Mucosa of descending colon (tissue), 3 donors: ENCODE data around the gene TMEM91. TPM values are rescaled to one million over a fixed set of nuclear protein-coding genes. Genes with fewer than 3 reads are reported as not detected.

ENCODE experiments used
- ATAC-seq: fragments of 200-7000 bp; cut with Tn5 transposase; one replicate; pipeline ENCODE4 v1.9.1; 2020; ENCODE audit warnings: mild to moderate bottlenecking, moderate library complexity
- DNase-seq, 3 donors: peaks; one replicate each; pipeline ENCODE4 v3.0.0-alpha.2; 2020
- H3K36me3 ChIP-seq: fragments of 200-600 bp; one replicate; pipeline ENCODE4 v1.8.0; 2021; ENCODE audit warnings: low read depth, mild to moderate bottlenecking
- H3K4me1 ChIP-seq: fragments of 200-600 bp; one replicate; pipeline ENCODE4 v1.8.0; 2021; ENCODE audit warnings: low read depth, mild to moderate bottlenecking
- H3K4me3 ChIP-seq: fragments of 200-600 bp; one replicate; pipeline ENCODE4 v1.8.0; 2021; ENCODE audit warnings: mild to moderate bottlenecking
- H3K9me3 ChIP-seq: fragments of 200-600 bp; one replicate; pipeline ENCODE4 v1.8.0; 2021; ENCODE audit warnings: mild to moderate bottlenecking
- CTCF ChIP-seq: fragments of 200-600 bp; IDR thresholded peaks from one replicate; pipeline ENCODE4 v1.8.0; 2022; ENCODE audit warnings: antibody characterized with exemption, mild to moderate bottlenecking
- intact Hi-C, 2 donors: fragments of 100-400 bp; cut with DNase I in 1 of 2; cut with micrococcal nuclease in 1 of 2; formaldehyde crosslinking; loops; one replicate each; pipeline versions ENCODE4 v1.11.0 to v1.11.1; 2022; cut with DNase I, micrococcal nuclease
- total RNA-seq, 3 donors: library from RNA; stranded (reverse); fragmentation: NEBNext Ultra II Directional in 2 of 3; extraction: Animal tissue kit (Norgen Biotek cat#: 25700) in 2 of 3; gene quantifications; one replicate each; pipeline versions ENCODE4 v1.2.1 to v1.2.4, GENCODE V29; 2021 to 2023
- donor health status: DM: no; HTN: no; CAD: no; lungs with moderate emphysema.
- donor health status: DM: no; HTN: no; CAD: no.
- donor health status: DM: no; HTN: yes; CAD: no.

TMEM91 gene
- total RNA-seq, 3 donors from 2014 or later, result 3.8 to 15.2 (median 5.6) TPM

GRCh38 chr19:41414461-41414860 is 38.1 kb downstream of the TMEM91 start:
- ATAC-seq (no peak), DNase-seq (no peak)
- Histone ChIP-seq H3K36me3 (peaks cover 6% of the 10 kb centered on the region), H3K9me3 (no peaks in the 10 kb centered on the region), H3K4me1 (peaks cover 4% of the 10 kb centered on the region), H3K4me3 (no peak overlapping the region)
- TF ChIP-seq CTCF, result no peak
- intact Hi-C loops, result no loop called here

DNA sequence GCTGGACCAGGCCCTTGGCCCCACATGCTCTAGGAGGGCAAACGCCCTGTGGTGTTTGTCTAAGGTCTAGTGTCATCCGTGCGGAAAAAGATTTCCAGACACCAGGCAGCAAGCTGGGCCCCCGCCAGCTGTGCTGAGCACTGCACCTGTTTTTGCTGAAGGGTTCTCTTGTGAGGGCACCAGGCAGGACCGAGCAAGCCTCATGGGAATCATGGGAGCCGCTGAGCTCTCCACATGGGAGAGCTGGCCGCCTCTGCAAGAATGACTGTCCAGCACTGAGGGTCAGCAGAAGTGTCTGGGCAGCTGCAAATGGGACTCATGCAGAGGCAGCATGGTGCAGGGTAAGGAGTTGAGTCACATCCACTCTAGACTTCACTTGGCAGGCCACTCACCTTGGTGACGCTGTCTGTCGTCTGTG is 38.8 kb downstream of the TMEM91 start:
- no peak for ATAC-seq
- Histone ChIP-seq H3K4me3 (no peak overlapping the region), H3K36me3 (peaks cover 6% of the 10 kb centered on the region), H3K4me1 (peaks cover 4% of the 10 kb centered on the region), H3K9me3 (no peaks in the 10 kb centered on the region)
- DNase-seq, result no peak
- no peak for TF ChIP-seq CTCF
- intact Hi-C loops, result no loop called here

DNA sequence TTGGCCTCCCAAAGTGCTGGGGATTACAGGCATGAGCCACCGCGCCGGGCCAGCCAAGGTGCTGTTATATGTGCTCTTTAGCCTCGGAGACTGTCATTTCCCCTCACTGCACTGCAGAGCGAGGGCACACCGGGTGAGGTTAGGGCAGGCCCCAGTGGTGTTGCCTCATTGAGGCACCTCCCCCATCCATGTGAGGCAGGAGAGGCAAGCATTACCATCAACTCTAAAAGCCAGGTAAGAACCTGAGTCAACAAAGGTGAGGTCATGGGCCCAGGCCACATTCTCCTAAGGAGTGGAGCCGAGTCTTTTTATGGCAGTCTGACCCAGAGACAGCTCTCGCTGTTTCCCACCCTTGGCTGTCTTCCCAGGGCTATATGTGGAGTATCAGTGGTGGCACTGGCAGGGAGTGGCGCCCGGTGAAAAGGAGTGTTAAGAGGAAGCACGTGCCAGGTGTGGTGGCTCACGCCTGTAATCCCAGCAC is 39.9 kb downstream of the TMEM91 start:
- Histone ChIP-seq H3K4me1 (peaks cover 6% of the 10 kb centered on the region), H3K4me3 (peak overlapping the region; percentile 9), H3K36me3 (peaks cover 6% of the 10 kb centered on the region), H3K9me3 (no peaks in the 10 kb centered on the region)
- intact Hi-C loops, result no loop called here
- peak; percentile 96 for ATAC-seq
- peak; percentile 88 to 98 (median 88) for DNase-seq
- no peak for TF ChIP-seq CTCF

GRCh38 chr19:41420101-41420880 is 44.0 kb downstream of the TMEM91 start:
- intact Hi-C loops, result no loop called here
- DNase-seq, result no peak
- no peaks in the 10 kb centered on the region for H3K9me3 ChIP-seq
- no peak for TF ChIP-seq CTCF
- no peak overlapping the region for H3K4me3 ChIP-seq
- H3K4me1 ChIP-seq, result peaks cover 12% of the 10 kb centered on the region
- ATAC-seq, result no peak
- peaks cover 6% of the 10 kb centered on the region for H3K36me3 ChIP-seq

- peak; percentile 75 for ATAC-seq
- peak; percentile 75 to 81 (median 81) for DNase-seq
- Histone ChIP-seq H3K9me3 (no peaks in the 10 kb centered on the region), H3K36me3 (peaks cover 6% of the 10 kb centered on the region), H3K4me3 (no peak overlapping the region), H3K4me1 (peaks cover 14% of the 10 kb centered on the region)
- intact Hi-C loops, result no loop called here
- TF ChIP-seq CTCF, result no peak
Observed at GRCh38 chr19:41421314-41421713, 45.0 kb downstream of the TMEM91 start.
